Activated CD4-positive, CD25-positive, alpha-beta regulatory T cell treated with anti-CD3 and anti-CD28 coated beads, Interleukin-2, amount 50 U/mL, for 24 hours (primary cell): Measurements from ENCODE around the gene ADAM33.

Experiments
- ATAC-seq, 2 donors: fragments of 150-1000 bp; cut with Tn5 transposase; one replicate each; pipeline ENCODE4 v1.10.0; 2021; ENCODE audit warnings: mild to moderate bottlenecking in 1 of 2, moderate library complexity in 1 of 2

ADAM33 gene

DNA sequence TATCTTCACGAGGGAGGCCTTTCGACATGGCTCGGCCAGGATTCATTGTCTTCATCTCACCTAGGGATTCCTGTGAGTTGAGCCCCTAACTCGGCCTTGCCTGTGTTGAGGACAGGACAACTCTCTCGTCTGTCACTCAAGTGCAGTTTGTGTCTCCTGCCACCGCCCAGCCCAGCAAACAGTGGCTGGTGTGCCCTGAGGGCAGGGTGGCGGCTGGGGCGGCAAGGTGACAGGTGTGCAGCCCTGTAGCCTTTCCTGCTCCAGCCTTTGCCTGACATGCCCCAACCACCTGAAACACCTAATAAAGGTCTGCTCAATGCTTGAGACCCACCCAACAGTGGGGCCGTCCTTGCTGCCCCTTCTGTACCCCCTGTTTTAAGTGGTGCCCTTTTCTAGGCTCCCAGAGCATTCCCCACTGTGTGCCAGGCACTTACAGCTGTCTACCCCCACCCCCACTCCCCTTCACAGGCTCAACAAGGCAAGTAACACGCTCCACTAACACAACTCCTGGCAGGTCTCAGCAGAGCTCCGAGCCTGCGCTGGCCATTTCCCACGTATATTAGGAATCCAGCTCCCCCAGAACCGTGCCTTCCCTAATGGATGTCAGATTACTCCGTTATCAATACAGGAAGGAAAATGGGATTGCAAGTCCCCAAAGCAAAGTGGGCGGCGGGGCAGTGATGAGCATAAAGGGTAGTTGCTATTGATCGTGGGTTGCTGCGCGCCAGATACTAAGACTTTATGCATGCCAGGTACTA, 36.3 kb downstream of the ADAM33 start:
- ATAC-seq, result no peak

DNA sequence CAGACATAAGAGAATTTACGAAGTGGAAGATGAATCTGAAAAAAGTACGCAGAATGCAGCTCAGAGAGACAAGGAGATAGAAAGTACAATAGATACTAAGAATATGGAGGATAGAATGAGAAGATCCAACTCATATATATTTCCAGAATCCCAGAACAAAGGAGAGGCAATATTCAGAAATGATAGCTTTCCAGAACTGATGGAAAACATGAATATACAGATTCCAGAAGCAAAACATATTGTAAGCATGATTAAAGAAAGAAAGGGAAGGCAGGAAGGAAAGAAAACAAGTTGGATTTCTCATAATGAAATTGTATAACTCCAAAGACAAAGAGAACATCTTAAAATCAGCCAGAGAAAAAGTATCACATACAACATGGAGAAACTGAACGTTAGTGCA, 41.6 kb downstream of the ADAM33 start:
- no peak for ATAC-seq

DNA sequence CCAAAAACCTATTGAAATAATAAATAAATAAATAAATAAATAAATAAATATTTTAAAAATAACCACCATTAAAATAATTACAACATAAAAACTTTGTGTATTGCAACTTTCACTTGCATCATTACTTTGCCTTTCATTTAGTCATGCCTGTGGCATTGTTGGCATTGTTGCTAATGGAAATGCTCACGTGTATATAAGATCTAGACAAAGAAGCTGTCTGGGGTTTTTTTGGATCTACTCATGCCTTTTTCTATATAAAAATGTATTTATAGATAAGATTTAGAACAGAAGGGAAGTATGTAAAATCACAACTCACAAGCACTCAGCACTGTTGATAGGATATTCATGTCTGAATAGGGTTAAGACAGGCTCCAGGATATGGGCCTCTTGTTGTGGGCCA, 46.5 kb downstream of the ADAM33 start:
- no peak for ATAC-seq

GRCh38 chr20:3633913-3634478, 47.8 kb downstream of the ADAM33 start:
- no peak for ATAC-seq

- no peak for ATAC-seq
Measured at GRCh38 chr20:3632311-3633004, 49.4 kb downstream of the ADAM33 start.

GRCh38 chr20:3631534-3631933, 50.3 kb downstream of the ADAM33 start:
- no peak for ATAC-seq

DNA sequence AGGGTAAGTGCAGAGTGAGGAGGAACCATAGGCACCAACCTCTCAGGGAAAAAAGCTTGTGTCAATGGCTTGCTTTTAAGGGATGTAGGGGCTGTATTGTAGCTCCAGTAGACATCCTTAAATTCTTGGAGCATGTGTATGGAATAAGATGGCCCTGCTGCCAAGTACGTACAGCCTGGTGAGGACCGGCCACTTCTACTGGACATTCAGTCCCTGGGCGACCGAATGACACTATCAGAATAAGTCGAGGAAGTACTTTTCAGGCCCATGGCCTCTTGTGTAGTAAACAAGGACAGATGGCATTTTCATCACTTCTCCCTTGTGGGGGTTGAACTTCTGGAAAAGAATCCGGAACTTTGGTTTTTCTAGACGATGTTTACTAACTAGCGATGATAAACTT, 51.4 kb downstream of the ADAM33 start:
- no peak for ATAC-seq

GRCh38 chr20:3629893-3630292, 51.9 kb downstream of the ADAM33 start:
- no peak for ATAC-seq

DNA sequence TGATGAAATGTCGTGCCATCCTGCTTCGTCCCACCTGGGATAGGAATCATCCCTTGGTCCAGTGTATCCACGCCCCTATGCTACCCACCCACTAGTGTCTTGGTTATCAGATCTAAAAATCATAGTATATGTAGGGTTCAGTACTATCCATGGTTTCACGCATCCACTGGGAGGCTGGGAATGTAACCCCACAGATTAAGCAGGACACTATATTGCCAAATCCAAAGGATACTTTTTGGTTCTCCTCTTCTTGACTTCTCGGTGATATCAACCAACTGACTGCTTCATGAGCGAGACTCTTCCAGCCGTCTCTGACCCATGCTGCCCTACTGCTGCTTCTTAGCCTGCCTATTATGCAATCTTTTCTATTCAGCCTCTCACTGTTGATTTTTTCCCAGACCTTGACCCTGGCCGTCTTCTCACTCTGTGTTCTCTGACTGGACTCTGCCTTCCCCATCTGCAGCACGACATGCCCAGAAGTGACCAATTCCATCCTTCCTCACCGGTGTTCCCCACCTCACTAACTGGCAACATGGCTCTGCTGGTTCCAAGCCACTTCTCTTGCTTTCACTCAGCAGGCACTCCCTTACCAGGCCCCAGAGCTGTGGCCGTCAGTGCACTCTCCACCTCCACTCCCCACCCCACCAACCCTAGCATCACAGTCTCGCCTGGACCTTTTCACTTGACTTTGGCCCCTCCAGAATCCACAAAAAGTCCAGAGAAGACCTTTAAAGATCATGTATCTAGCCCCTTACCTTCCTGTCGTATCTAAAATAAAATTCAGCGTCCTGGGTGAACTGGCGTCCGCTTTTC, 53.1 kb downstream of the ADAM33 start:
- no peak for ATAC-seq

- ATAC-seq, result no peak
Measured at GRCh38 chr20:3627476-3627875, 54.3 kb downstream of the ADAM33 start.

GRCh38 chr20:3622406-3622805, 59.4 kb downstream of the ADAM33 start:
- ATAC-seq, result no peak

- ATAC-seq, result no peak
Measured at GRCh38 chr20:3621111-3621510, 60.7 kb downstream of the ADAM33 start.
